Erythroblast (primary cell): ENCODE data around the gene ZFP92.
"Not testable (repeated sequence)": the region's sequence is repeated elsewhere in the genome, so short reads cannot be mapped to it uniquely, and the experiment has no call there.

Experiments used
- GATA1 ChIP-seq: IDR thresholded peaks from 2 replicates; pipeline ENCODE4 v1.6.1; 2011; ENCODE audit warnings: low read depth, mild to moderate bottlenecking, control low read depth, low read length, moderate library complexity
- POLR2A ChIP-seq: IDR thresholded peaks from 2 replicates; pipeline ENCODE4 v1.6.1; 2011; ENCODE audit warnings: mild to moderate bottlenecking, low read length

DNA sequence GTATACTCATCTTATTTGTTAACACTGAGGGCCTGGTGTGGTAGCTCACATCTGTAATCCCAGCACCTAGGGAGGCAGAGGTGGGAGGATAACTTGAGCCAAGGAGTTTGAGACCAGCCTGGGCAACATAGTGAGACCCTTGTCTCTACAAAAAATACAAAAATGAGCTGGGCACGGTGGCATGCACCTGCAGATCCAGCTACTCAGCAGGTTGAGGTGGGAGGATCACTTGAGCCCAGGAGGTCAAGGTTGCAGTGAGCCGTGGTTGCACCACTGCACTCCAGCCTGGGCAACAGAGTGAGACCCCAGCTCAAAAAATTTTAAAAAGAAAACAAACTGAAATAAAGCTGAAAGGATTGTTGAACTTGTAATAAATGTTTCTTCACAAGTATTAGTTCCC is 26.3 kb upstream of the ZFP92 start:
- TF ChIP-seq POLR2A, GATA1: not testable (repeated sequence)
